Activated naive CD8-positive, alpha-beta T cell treated with anti-CD3 and anti-CD28 coated beads for 36 hours (primary cell): ENCODE results near the gene SGSM2. TPM values are rescaled to one million over a fixed set of nuclear protein-coding genes. Genes with fewer than 3 reads are reported as not detected.

Experiments used
- DNase-seq: peaks from one replicate; pipeline ENCODE4 v3.0.0; 2021
- H3K27ac Mint-ChIP-seq: one replicate; pipeline ENCODE4 v1.8.0; 2022; ENCODE audit warnings: mild to moderate bottlenecking, moderate library complexity, mixed read lengths
- H3K27me3 Mint-ChIP-seq: one replicate; pipeline ENCODE4 v1.8.0; 2022; ENCODE audit warnings: mild to moderate bottlenecking, mixed read lengths
- H3K36me3 Mint-ChIP-seq: one replicate; pipeline ENCODE4 v1.8.0; 2021; ENCODE audit warnings: mild to moderate bottlenecking, mixed read lengths
- H3K4me1 Mint-ChIP-seq: one replicate; pipeline ENCODE4 v1.8.0; 2021; ENCODE audit warnings: mixed read lengths
- H3K4me3 Mint-ChIP-seq: one replicate; pipeline ENCODE4 v1.8.0; 2022; ENCODE audit warnings: mild to moderate bottlenecking, moderate library complexity, mixed read lengths
- H3K9me3 Mint-ChIP-seq: one replicate; pipeline ENCODE4 v1.8.0; 2022; ENCODE audit warnings: mixed read lengths
- total RNA-seq, 2 experiments: library from RNA; stranded (reverse); gene quantifications; one replicate each; pipeline ENCODE4 v1.2.3, GENCODE V29; 2021

The SGSM2 gene
- total RNA-seq, 2 experiments from 2014 or later, result 35.7 to 36.8 TPM

DNA sequence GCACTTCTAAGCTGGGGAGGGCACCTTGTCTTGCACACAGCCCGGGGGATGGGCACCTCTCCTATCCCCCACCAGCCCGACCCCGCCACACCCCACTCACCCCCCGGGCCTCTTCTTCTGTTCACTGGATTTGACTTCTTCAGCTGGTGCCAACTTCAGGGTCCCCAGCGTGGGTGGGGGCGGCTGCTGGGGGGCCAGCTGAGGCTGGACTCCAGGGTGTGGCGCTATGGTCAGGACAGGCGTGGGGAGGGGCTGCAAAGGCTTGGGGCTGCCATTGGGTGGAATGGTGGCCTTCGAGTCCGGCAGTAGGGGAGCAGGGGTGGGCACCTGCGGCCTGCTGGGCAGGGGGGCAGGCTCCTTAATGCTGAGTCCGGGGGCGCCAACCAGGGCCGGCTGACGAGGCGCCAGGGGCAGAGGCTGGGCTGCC, 57.5 kb downstream of the SGSM2 start:
- H3K9me3 Mint-ChIP-seq, result no peaks in the 10 kb centered on the region
- peak overlapping the region; percentile 45 for H3K4me3 Mint-ChIP-seq
- H3K4me1 Mint-ChIP-seq, result peaks cover 59% of the 10 kb centered on the region
- H3K27ac Mint-ChIP-seq, result no peak overlapping the region
- H3K27me3 Mint-ChIP-seq, result no peaks in the 10 kb centered on the region
- H3K36me3 Mint-ChIP-seq, result peaks cover 16% of the 10 kb centered on the region
- no peak for DNase-seq

DNA sequence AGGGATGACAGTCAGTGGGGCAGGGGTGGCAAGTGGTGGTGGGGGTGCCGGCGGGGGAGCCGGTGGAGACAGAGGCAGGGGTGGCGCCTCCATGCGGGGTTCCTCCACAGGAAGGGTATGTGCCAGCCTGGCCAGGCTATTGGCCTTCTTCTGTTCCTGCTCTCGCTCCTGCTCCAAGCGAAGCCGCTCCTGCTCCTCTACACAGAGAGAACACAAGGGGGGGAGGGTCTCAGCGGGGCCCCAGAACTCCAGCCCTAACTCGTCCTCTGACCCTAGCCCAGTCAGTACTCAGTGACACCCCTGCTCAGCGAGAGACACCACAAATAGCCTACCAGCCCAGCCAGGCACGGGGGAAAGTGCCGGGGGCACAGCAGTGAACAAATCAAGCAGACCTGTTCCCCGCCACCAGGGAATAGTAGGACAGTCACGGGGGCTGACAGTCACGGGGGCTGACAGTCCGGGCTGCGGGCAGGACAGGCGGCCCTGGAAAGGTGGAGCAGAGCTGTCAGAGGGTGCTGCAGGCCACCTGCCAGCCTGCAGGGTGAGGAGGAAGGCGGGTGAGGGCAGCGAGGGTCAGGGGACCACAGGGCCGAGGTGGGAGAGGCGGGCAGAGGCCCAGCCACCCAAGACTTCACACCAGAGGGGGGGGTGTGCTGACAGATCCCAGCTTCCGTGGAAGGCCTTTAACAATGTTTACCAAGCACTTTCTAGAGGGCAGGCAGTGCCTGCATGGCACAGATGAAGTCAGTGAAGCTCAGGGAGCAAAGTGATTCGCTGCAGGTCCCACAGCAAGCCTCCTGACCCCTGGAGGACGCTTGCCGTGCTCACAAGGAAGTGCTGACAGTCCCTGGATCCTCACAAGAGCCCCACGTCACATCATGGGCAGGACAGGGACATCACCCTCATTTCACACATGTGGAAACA, 58.2 kb downstream of the SGSM2 start:
- no peaks in the 10 kb centered on the region for H3K27me3 Mint-ChIP-seq
- no peak overlapping the region for H3K27ac Mint-ChIP-seq
- H3K36me3 Mint-ChIP-seq, result peaks cover 16% of the 10 kb centered on the region
- no peak for DNase-seq
- H3K4me1 Mint-ChIP-seq, result peaks cover 52% of the 10 kb centered on the region
- peak overlapping the region; percentile 30 for H3K4me3 Mint-ChIP-seq
- no peaks in the 10 kb centered on the region for H3K9me3 Mint-ChIP-seq

DNA sequence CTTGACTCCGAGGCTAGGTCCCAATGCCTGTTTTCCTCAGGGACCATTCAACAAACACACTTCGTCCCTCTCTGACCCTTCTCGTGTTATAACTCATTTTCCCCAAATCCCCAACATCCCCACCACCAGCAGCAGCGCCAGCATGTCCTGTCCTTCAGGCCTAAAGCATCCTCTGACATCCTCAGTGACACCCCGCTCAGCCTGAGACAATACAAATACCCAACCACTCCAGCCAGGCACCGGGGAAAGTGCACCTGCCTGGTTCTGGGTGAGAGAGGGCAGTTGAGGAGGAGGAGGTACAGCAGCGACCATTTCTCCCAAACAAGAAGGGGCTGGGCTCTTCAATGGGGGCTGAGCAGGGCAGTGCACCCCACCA, 58.9 kb downstream of the SGSM2 start:
- Mint-ChIP-seq H3K9me3 (no peaks in the 10 kb centered on the region), H3K36me3 (peaks cover 16% of the 10 kb centered on the region), H3K4me3 (peak overlapping the region; percentile 30), H3K27me3 (no peaks in the 10 kb centered on the region), H3K4me1 (peaks cover 48% of the 10 kb centered on the region), H3K27ac (no peak overlapping the region)
- DNase-seq, result no peak

DNA sequence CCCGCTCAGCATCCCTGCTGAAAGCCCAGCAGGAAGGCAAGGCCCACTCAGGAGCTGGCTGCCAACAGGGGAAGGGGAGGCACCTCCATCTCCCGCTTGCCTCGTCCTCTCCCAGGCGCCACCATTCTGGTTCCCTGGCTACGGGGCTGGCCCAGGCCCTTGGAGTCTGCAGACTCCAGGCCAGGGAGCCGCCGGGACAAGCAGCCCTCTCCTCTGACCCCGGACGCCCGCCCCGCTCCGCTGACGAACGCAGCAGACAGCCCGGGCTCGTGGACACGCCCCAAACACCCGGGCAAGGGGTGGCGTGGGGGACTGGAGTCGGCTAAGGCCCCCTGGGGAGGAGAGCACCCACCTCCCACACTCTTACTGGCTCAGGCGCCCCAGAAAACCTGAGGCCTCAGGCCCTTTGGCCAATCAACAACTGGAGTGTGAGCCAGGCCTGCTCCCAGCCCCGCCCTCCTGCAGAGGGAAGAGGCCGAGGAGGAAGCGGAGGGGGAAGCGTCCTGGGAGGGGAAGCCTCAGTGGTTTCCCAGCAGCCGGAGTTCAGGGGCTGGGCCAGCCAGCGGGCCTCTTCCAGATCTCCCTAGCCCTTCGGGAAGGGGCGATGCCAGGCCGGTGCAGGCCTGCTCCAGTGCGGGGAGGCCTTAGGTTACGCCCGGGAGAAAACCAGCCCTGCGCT, 59.4 kb downstream of the SGSM2 start:
- peak overlapping the region; percentile 75 for H3K27ac Mint-ChIP-seq

DNA sequence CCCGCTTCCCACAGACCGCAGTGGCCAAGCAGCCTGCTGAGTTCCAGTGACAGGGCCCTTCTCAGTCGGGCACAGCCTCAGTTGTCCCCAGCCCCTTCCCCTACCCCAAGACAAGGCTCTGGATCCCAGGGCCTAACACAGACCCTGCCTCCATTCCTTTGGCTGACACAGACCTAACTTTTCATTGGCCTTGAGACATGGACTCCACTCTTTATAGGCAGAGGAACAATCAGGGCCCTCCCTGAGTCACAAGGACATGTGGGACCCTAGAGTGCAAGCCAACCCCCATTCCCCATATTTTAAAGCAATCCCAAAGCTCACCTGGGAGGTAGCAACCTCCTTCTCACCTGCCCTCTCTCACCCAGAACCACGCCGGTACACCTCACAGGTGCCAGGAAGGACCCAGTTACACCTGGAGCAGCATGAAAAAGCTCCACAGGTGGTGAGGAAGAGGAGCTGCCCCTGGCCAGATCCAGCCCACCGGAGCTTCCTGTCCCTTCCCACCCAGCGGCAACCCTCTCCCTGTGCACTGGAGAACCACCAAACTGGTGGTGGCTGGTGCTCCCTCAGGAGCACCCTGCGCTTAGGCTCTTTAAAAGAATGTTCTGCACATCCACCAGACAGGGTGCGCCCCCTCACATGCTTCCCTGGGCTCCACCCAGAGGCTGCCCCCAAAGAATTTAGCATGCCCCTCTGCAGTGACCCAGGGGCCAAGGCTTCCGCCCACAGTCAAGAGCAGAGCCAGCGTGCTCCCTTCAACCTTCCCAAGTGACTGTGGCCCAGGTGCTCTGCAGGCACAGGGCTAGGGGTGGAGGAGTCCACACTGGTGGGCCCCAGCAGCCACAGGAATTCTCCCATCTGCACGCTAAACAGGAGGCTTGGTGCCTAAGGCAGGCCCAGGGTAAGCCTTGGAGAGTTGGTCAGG, 60.2 kb downstream of the SGSM2 start:
- H3K36me3 Mint-ChIP-seq, result peaks cover 4% of the 10 kb centered on the region
- peaks cover 43% of the 10 kb centered on the region for H3K4me1 Mint-ChIP-seq
- no peaks in the 10 kb centered on the region for H3K9me3 Mint-ChIP-seq
- DNase-seq, result no peak
- H3K4me3 Mint-ChIP-seq, result peak overlapping the region; percentile 99
- H3K27ac Mint-ChIP-seq, result peak overlapping the region; percentile 75
- no peaks in the 10 kb centered on the region for H3K27me3 Mint-ChIP-seq

More for the DNA sequence above, 59.4 kb downstream of the SGSM2 start:
- peak overlapping the region; percentile 63 for H3K4me3 Mint-ChIP-seq
- H3K4me1 Mint-ChIP-seq, result peaks cover 44% of the 10 kb centered on the region
- H3K27me3 Mint-ChIP-seq, result no peaks in the 10 kb centered on the region
- DNase-seq, result peak; percentile 80
- H3K36me3 Mint-ChIP-seq, result peaks cover 11% of the 10 kb centered on the region
- H3K9me3 Mint-ChIP-seq, result no peaks in the 10 kb centered on the region

DNA sequence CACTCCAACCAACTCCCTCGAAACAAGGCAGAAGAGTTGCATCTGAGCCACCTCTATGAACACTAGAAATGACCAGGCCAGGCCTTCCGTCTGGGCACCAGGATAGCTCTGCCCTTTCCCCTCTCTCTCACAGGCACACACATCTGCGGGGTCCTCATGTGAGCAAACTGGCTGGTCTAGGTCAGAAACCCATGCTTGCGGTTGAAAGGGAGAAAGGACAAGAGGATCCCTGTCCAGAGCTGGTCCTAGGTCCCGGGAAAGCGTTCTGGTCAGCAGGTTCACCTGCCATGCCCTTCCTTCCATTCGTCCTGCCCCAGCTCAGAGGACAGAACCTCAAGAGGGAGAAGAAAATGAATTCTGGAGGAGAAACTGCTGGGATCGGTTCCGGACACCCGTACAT, 60.9 kb downstream of the SGSM2 start:
- H3K27ac Mint-ChIP-seq, result peak overlapping the region; percentile 99
- H3K27me3 Mint-ChIP-seq, result no peaks in the 10 kb centered on the region
- peak overlapping the region; percentile 99 for H3K4me3 Mint-ChIP-seq
- no peak for DNase-seq
- H3K36me3 Mint-ChIP-seq, result peaks cover 4% of the 10 kb centered on the region
- H3K4me1 Mint-ChIP-seq, result peaks cover 48% of the 10 kb centered on the region
- no peaks in the 10 kb centered on the region for H3K9me3 Mint-ChIP-seq

GRCh38 chr17:2398655-2399571, 61.6 kb downstream of the SGSM2 start:
- Mint-ChIP-seq H3K9me3 (no peaks in the 10 kb centered on the region), H3K36me3 (peaks cover 4% of the 10 kb centered on the region), H3K27me3 (no peaks in the 10 kb centered on the region), H3K27ac (peak overlapping the region; percentile 99), H3K4me1 (peaks cover 48% of the 10 kb centered on the region), H3K4me3 (peak overlapping the region; percentile 99)
- DNase-seq, result peak; percentile 67

DNA sequence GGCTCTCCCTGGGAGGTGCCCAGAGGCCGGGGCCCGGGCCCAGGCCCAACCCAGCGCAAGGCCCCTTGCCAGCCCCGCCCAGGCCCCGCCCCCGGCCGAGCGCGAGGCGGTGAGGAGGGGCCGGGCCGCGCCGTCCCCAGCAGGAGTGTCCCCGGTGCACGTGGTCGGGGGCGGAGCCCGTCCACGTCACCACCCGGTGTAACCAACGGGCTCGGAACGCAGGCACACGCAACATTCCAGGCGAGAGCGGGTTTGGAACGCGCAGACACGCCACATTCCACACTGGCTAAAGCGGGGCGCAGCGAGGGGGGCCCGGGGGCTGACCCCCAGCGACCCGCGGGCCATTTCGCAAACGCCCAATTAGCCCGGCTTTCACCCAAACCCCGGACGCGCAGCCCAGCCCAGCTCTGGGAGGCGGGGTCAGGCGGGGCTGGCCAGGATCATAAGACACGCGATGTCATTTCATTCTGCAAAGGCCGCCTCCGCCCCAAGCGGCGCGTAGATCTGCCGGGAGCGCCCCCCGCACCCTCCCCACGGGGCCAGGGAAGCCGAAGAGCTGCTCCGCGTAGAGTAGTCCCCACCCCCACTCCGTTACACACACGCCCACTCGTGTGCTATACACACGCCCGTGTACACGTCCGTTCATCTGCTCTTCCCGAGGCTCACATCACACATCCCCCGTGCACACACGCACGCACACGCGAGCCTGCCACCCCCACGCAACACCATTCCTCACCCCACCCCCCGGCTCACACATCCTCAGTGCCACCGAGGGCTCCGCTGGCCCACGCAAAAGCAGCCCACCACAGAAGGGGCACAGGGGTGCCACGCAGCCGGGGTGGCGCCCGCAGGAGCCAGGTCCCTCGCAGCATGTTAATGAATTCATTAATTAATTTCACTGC, 62.5 kb downstream of the SGSM2 start:
- no peaks in the 10 kb centered on the region for H3K27me3 Mint-ChIP-seq
- peak overlapping the region; percentile 99 for H3K4me3 Mint-ChIP-seq
- peak overlapping the region; percentile 99 for H3K27ac Mint-ChIP-seq
- DNase-seq, result peak; percentile 96
- no peaks in the 10 kb centered on the region for H3K9me3 Mint-ChIP-seq
- H3K36me3 Mint-ChIP-seq, result peaks cover under 1% of the 10 kb centered on the region
- peaks cover 45% of the 10 kb centered on the region for H3K4me1 Mint-ChIP-seq

- no peaks in the 10 kb centered on the region for H3K9me3 Mint-ChIP-seq
- no peaks in the 10 kb centered on the region for H3K36me3 Mint-ChIP-seq
- H3K4me3 Mint-ChIP-seq, result peak overlapping the region; percentile 99
- DNase-seq, result peak; percentile 77
- peak overlapping the region; percentile 99 for H3K27ac Mint-ChIP-seq
- peaks cover 48% of the 10 kb centered on the region for H3K4me1 Mint-ChIP-seq
- H3K27me3 Mint-ChIP-seq, result no peaks in the 10 kb centered on the region
These were observed 63.2 kb downstream of the SGSM2 start for GRCh38 chr17:2400474-2400866.

DNA sequence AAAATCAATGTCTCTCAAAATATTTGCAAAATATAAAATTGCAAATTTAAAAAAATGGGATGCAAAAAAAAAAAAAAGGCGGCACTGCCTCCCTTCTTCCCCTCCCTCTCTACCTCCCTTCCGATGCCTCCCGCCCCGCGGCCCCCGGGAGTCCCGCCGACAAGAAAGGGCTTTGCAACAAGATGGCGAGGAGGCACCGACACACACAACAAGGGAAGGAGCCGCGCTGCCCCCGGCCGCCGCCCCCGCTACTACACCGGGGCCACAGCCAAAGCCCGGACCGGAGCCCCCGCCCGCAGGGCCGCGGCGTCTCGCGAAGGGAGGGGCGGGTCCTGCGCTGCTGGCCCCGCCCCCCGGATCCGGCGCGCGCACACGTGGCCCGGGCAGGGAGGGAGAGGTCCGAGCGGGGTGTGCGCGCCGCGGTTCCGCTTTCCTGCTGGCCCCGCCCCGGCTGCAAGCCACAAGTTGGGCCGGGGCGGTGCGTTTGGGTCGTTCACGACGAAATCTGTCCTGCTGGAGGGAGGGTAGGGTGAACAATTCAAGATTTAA, 63.6 kb downstream of the SGSM2 start, which contains the start of gene MNT:
MNT (minus strand) TSS at position 184 of the 549 bp plus-strand sequence. CDS start 348 bp downstream, outside the sequence.
- H3K27ac Mint-ChIP-seq, result peak within 1 kb of the TSS; percentile 99
- no peaks in the 10 kb centered on the region for H3K27me3 Mint-ChIP-seq
- peak within 1 kb of the TSS; percentile 99 for H3K4me3 Mint-ChIP-seq
- peak; percentile 98 for DNase-seq
- no peaks in the 10 kb centered on the region for H3K9me3 Mint-ChIP-seq
- H3K4me1 Mint-ChIP-seq, result peaks cover 49% of the 10 kb centered on the region
- H3K36me3 Mint-ChIP-seq, result no peaks in the 10 kb centered on the region

- peak; percentile 99 for DNase-seq
- H3K4me3 Mint-ChIP-seq, result peak overlapping the region; percentile 99
- peaks cover 47% of the 10 kb centered on the region for H3K4me1 Mint-ChIP-seq
- peak overlapping the region; percentile 99 for H3K27ac Mint-ChIP-seq
- no peaks in the 10 kb centered on the region for H3K36me3 Mint-ChIP-seq
- no peaks in the 10 kb centered on the region for H3K9me3 Mint-ChIP-seq
- no peaks in the 10 kb centered on the region for H3K27me3 Mint-ChIP-seq
These were observed 64.3 kb downstream of the SGSM2 start for GRCh38 chr17:2401426-2402221.

- no peak for DNase-seq
- peaks cover 43% of the 10 kb centered on the region for H3K4me1 Mint-ChIP-seq
- peak overlapping the region; percentile 72 for H3K27ac Mint-ChIP-seq
These were observed 65.2 kb downstream of the SGSM2 start for GRCh38 chr17:2402544-2402943.

More at GRCh38 chr17:2402544-2402943, 65.2 kb downstream of the SGSM2 start:
- no peaks in the 10 kb centered on the region for H3K27me3 Mint-ChIP-seq
- H3K9me3 Mint-ChIP-seq, result no peaks in the 10 kb centered on the region
- H3K4me3 Mint-ChIP-seq, result peak overlapping the region; percentile 75
- H3K36me3 Mint-ChIP-seq, result no peaks in the 10 kb centered on the region
